SU-DHL-6 (cell line): ENCODE results near the gene ACVR1B.

Experiments
- CTCF ChIP-seq: fragments of 200-600 bp; sonication (generic); IDR thresholded peaks from one replicate; pipeline ENCODE4 v1.5.1; 2017; ENCODE audit warnings: antibody characterized with exemption, mild to moderate bottlenecking, low read length, moderate library complexity; ENCODE audit not compliant: insufficient read depth, poor library complexity, severe bottlenecking
- EZH2phosphoT487 ChIP-seq: fragments of 200-600 bp; sonication (generic), shearing (Covaris generic); conservative IDR thresholded peaks from 2 replicates; pipeline ENCODE4 v1.6.1; 2018; ENCODE audit warnings: mild to moderate bottlenecking, antibody characterized with exemption, low read length, moderate library complexity, mixed read lengths

GRCh38 chr12:52019113-52019770 is 67.7 kb downstream of the ACVR1B start:
- TF ChIP-seq CTCF (no peak), EZH2phosphoT487 (no peak)
